EH (cell line): ENCODE measurements around the gene SLC35G3.
A peak's percentile ranks its signal among the peaks of the same experiment; 100 is the strongest.
"Not testable (repeated sequence)": the region's sequence is repeated elsewhere in the genome, so short reads cannot be mapped to it uniquely, and the experiment has no call there.

ENCODE experiments used
- DNase-seq: peaks from one replicate; pipeline ENCODE4 v3.0.0-alpha.2; 2015; ENCODE audit warnings: low read depth

The SLC35G3 gene

DNA sequence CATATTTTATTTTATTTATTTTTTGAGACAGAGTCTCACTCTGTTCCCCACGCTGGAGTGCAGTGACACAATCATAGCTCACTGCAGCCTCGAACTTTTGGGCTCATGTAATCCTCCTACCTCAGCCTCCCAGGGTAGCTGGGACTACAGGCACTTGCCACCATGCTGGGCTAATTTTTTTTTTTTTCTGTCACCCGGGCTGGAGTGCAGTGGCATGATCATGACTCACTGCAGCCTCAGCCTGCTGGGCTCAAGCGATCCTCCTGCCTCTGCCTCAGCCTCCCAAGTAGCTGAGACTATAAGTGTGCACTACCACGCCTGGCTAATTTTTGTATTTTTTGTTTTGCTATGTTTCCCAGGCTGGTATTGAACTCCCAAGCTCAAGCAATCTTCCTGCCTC is 29.5 kb downstream of the SLC35G3 start:
- DNase-seq: no peak

GRCh38 chr17:35163886-35164285 is 30.3 kb downstream of the SLC35G3 start:
- DNase-seq: no peak

GRCh38 chr17:35162755-35163154 is 31.4 kb downstream of the SLC35G3 start:
- no peak for DNase-seq

DNA sequence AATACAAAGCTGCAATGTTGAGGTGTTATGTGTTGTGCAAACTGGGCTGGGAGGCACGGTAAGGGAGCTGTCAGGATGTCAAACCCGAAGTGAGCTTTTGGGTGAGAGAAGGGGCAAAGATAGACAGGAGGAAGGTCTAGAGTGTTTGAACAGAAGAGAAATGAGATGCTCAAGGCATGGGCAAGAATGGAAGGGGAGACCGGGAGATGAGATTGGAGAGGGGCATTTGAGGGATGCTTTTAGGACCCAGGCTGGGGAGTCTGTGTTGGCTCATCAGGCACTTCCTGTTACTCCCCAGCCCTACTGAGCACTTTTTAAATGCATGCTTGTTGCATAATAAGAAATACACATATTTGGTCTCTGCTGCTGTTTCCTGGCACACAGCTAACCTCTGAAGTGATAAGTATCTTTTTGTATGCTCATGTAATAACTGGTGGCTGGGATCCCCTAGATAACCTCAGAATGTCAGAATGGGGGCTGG is 32.9 kb downstream of the SLC35G3 start:
- DNase-seq: peak; percentile 7

DNA sequence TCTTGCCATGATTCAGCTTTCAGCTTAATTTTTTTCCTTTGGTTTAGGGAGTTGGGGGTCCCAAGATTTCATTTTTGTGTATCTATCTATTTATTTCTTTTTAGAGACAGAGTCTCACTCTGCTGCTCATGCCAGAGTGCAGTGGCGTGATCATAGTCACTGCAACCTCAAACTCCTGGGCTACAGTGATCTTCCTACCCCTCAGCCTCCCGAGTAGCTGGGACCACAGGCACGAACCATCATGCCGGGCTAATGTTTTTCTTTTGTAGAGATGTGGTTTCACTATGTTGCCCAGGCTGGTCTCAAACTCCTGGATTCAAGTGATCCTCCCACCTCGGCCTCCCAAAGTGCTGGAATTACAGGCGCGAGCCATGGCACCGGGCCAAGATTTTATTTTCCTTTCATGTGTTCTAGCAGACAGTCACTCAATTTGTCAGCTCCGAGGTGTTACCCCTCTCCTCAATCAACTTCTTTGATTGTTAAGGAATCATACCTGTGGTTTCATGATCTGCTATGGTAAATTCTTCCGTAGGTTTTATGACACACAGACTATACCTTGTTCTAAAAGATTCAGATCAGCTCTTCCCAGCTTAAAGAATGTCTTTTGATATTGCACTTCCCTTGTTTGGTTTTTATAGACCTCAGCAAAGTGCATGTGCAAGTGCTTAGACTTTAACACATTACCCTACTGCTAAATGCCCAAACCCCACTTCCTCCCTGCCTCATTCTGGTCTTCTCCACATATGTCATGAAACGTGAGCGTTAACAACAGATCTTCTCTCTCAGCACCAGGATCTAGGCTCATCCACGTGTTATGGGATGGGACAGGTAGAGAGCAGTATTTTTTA is 33.6 kb downstream of the SLC35G3 start:
- no peak for DNase-seq

DNA sequence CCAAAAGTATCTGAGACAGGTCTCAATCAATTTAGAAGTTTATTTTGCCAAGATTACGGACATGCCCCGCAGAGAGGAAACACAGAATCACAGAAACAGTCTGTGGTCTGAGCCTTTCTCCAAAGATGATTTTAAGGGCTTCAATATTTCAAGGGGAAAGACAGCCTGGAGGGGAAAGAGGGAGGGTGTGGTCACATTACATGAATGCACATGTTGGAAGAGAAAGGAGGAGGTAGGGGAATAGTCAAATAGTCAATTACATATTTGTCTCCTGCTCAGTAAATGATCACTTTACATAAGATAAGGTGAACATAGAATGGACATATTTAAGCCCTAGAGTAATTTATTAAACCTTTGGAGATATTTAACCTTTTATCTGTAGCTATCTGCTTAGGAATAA is 34.3 kb downstream of the SLC35G3 start:
- no peak for DNase-seq

DNA sequence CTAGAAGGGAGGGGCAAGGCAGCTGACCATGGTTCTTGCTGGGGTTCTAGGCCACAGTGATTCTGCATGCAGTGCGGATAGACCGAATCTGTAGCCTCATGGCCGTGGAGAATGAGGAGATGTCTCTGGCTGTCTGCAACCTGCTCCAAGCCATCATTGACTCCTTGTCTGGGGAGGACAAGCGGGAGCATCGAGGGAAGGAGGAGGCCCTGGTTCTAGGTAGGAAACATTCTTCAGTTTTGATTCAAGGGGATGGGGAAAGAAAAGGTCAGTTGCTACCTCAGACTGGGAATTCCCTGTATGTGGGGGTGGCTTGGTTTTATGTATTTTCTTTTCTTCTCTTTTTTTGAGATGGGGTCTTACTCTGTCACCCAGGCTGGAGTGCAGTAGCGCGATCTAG is 38.9 kb downstream of the SLC35G3 start:
- no peak for DNase-seq

DNA sequence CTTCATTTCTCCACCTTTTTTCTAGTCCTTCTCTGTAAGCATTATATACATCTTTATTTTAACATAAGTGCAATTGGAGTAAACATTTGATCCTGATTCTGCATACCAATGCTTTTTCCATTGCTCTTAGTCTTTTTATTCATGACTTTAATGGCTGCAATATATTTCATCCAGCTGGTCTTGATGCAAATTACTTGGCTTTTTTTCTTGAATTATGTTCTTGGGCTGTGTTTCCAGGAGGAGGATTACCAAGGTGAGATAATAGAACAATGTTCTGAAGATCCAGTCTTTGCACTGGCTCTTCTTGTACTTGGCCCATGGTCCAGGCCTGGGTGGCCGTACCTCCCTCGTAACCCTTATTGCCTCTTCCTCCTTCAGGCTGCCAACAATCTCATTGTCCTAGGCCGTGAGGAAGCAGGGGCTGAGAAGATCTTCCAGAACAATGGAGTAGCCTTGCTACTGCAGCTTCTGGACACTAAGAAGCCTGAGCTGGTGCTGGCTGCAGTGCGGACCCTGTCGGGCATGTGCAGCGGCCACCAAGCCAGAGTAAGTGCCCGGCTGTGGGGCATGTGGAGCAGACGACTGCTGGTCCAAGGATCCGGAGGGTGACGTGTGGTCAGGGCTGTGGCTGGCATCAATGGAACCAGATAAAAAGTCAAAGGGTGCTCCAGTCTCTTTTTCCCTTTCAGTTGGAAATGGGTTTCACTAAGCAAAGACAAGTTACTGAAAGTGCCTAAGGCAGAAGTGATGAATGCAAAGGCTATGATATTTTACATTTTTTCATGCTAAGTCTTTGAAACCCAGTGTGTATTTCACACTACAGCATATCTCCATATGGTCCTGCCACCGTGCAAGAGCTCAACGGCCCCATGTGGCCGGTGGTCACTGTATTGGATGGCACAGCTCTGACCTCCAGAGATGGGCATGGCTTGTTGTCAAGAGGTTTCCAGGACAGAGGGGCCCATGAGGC is 39.7 kb downstream of the SLC35G3 start:
- DNase-seq: no peak

GRCh38 chr17:35152421-35153140 is 41.6 kb downstream of the SLC35G3 start:
- no peak for DNase-seq

DNA sequence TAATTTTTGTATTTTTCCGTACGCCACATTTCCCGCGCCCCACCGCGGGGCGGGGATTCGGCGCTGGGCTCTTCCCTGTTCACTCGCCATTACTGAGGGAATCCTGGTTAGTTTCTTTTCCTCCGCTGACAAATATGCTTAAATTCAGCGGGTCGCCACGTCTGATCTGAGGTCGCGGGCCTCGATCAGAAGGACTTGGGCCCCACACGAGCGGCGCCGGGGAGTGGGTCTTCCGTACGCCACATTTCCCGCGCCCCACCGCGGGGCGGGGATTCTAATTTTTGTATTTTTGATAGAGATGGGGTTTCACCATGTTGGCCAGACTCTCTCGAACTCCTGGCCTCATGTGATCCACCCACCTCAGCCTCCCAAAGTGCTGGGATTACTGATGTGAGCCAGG is 43.1 kb downstream of the SLC35G3 start:
- not testable (repeated sequence) for DNase-seq

GRCh38 chr17:35149941-35150340 is 44.3 kb downstream of the SLC35G3 start:
- DNase-seq: no peak

GRCh38 chr17:35148144-35148543 is 46.0 kb downstream of the SLC35G3 start:
- no peak for DNase-seq

DNA sequence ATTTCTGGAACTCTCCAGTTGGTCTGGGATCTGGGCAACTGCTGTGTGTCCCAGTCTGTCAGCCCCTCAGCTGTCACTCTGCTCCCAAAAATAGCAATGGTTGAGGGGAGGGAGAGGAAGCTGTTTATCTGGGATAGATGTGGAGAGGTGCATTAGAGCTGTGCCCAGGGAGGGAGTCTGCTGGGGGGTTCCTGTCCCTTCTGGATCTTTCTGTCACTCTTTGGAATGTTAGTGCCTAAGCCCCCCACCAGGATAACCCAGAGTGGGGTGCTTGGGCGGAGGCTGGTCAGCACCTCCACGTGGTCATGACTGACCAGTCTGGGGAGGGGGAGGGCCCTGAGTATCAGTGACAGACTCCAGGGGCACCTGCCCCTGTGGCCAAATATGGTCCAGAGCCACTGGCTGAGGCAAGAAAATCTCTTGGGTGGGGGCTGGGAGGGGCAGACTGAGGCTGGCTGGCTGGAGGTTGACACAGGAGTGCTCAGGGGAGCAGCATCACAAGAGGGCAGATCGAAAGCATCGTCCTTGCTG is 46.8 kb downstream of the SLC35G3 start, which contains the start of gene UNC45B:
Gene UNC45B (plus strand): TSS at position 443 of the 531 bp plus-strand sequence. CDS start 447 bp downstream, outside the sequence.
- DNase-seq: no peak

DNA sequence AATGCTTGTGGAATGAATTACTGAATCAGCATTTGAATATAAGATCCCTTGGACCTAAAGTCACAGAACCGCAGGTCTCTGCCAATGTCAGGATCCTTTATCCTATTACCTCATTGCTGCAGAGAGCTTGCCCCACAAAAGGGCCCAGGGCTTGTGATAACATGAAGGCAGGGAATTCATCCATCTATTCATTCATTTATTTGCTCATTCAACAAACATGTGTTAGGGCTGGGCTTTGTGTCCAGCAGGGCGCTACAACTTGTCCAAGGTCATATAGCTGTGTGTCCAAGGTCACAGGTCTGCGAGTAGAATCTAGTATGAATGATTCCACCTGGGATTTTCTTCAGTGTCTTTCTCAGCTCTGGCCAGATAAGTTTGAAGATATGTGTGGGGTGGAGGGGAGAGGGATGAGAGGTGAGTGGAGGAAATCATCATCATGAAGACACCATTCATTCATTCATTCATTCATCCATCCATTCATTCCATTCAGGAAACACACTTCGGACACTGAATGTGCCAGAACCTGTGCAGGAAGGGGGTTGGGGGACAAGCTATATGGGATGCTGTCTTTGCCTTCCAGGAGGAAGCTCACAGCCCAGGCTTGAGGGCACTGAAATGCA is 47.9 kb downstream of the SLC35G3 start:
- DNase-seq: no peak

DNA sequence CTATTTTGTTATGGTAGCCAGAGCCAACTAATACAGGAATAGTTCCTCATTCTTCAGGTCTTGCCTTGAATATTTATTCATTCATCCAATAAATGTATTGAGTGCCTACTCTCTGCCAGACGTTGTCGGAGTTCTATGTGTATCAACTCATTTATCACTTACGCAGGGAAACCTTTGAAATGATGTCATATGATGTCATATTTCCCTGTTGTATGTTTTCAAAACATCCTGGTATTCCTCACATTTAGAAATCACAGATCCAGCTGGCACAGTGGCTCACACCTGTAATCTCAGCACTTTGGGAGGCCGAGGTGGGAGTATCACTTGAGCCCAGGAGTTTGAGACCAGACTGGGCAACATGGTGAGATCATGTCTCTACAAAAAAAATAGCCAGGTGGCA is 49.4 kb downstream of the SLC35G3 start:
- DNase-seq: no peak
